Endothelial cell (in vitro differentiated cells): ENCODE data around the gene GNA12. TPM values are rescaled to one million over a fixed set of nuclear protein-coding genes. Genes with fewer than 3 reads are reported as not detected.

ENCODE experiments used
- DNase-seq: peaks from one replicate; pipeline ENCODE4 v3.0.0; 2021; ENCODE audit warnings: low spot score
- H3K27ac Mint-ChIP-seq: one replicate; pipeline ENCODE4 v1.8.0; 2021; ENCODE audit warnings: mixed read lengths, inconsistent platforms; ENCODE audit not compliant: unreplicated experiment
- H3K27me3 Mint-ChIP-seq: one replicate; pipeline ENCODE4 v1.8.0; 2021; ENCODE audit warnings: mild to moderate bottlenecking, moderate library complexity, mixed read lengths, inconsistent platforms; ENCODE audit not compliant: unreplicated experiment
- H3K36me3 Mint-ChIP-seq: one replicate; pipeline ENCODE4 v1.8.0; 2021; ENCODE audit warnings: mild to moderate bottlenecking, low read depth, mixed read lengths, inconsistent platforms; ENCODE audit not compliant: unreplicated experiment
- H3K4me1 Mint-ChIP-seq: one replicate; pipeline ENCODE4 v1.8.0; 2021; ENCODE audit warnings: mild to moderate bottlenecking, mixed read lengths, inconsistent platforms; ENCODE audit not compliant: unreplicated experiment
- H3K4me3 Mint-ChIP-seq: one replicate; pipeline ENCODE4 v1.8.0; 2021; ENCODE audit warnings: mild to moderate bottlenecking, mixed read lengths, inconsistent platforms; ENCODE audit not compliant: unreplicated experiment
- H3K9me3 Mint-ChIP-seq: one replicate; pipeline ENCODE4 v1.8.0; 2021; ENCODE audit warnings: mixed read lengths, inconsistent platforms; ENCODE audit not compliant: unreplicated experiment
- total RNA-seq: library from RNA; stranded (reverse); fragmentation: NEBNext Ultra II Directional; extraction: Animal tissue kit (Norgen Biotek cat#: 25700); gene quantifications from one replicate; pipeline ENCODE4 v1.2.1, GENCODE V29; 2021; ENCODE audit not compliant: unreplicated experiment
- TF ChIP-seq, protein P1 (sequence below): fragments of 200-600 bp; sonication (generic); IDR thresholded peaks from one replicate; pipeline ENCODE4 v1.5.0; 2021; ENCODE audit warnings: antibody characterized with exemption; ENCODE audit not compliant: unreplicated experiment

The GNA12 gene
- total RNA-seq, 1 donor from 2014 or later = 105 TPM

DNA sequence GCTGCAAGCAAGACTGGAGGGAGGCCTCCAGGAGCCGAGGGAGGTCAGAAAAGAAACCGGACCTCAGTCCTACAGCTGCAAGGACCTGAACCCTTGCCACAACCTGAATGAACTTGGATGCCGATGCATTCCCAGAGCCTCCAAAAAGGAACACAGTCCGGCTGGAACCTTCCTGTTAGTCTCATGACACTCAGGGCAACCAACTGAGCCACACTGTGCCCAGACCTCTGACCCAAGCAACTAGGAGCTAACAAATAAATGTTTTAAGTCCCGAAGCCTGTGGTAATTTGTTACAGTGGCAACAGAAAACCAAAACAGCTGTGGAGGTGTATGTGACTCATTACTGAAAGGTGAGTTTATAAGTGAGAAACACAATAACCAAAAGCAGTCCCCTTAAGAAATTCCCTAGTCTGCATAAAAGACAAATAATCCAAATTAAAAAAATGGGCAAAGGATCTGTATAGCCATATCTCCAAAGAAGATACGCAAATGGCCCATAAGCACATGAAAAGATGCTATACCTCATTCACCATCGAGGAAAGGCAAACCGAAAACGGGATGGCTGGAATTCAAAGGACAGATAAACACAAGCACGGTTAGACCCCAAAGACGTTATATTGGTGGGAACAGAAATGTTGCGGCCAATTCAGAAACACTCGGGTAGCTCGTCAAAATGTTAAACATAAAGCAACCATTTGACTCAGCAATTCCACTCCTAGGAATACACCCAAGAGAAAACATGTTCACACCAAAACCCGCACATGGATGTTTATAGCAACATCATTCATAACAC lies 24.8 kb downstream of the GNA12 start:
- no peak for DNase-seq
- peak overlapping the region; percentile 0 for H3K4me3 Mint-ChIP-seq
- H3K4me1 Mint-ChIP-seq = peaks cover 64% of the 10 kb centered on the region

DNA sequence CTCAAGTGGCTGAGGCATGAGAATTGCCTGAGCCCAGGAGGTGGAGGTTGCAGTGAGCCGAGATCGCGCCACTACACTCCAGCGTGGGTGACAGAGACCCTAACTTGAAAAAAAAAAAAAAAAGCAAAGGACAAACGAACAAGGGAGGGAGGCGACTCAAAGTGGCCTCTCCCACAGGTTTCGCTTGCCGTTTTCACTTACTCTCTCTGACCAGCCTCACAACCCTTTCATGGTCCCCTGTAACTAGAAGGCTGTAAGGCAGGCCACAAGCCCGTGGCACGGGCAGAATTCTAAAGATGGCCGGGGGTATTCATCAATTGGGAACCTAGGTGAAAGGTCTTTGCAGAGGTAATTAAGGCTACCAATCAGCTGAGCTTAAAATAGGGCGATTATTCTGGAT lies 25.5 kb downstream of the GNA12 start:
- TF ChIP-seq, protein P1, sequence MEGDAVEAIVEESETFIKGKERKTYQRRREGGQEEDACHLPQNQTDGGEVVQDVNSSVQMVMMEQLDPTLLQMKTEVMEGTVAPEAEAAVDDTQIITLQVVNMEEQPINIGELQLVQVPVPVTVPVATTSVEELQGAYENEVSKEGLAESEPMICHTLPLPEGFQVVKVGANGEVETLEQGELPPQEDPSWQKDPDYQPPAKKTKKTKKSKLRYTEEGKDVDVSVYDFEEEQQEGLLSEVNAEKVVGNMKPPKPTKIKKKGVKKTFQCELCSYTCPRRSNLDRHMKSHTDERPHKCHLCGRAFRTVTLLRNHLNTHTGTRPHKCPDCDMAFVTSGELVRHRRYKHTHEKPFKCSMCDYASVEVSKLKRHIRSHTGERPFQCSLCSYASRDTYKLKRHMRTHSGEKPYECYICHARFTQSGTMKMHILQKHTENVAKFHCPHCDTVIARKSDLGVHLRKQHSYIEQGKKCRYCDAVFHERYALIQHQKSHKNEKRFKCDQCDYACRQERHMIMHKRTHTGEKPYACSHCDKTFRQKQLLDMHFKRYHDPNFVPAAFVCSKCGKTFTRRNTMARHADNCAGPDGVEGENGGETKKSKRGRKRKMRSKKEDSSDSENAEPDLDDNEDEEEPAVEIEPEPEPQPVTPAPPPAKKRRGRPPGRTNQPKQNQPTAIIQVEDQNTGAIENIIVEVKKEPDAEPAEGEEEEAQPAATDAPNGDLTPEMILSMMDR = no peak
- Mint-ChIP-seq H3K9me3 (no peaks in the 10 kb centered on the region), H3K36me3 (peaks cover 26% of the 10 kb centered on the region), H3K27me3 (peaks cover 15% of the 10 kb centered on the region), H3K4me1 (peaks cover 63% of the 10 kb centered on the region), H3K4me3 (no peak overlapping the region), H3K27ac (no peak overlapping the region)
- no peak for DNase-seq

More for the DNA sequence above, 24.8 kb downstream of the GNA12 start:
- TF ChIP-seq, protein P1 = no peak
- Mint-ChIP-seq H3K9me3 (no peaks in the 10 kb centered on the region), H3K27me3 (peaks cover 15% of the 10 kb centered on the region), H3K27ac (peak overlapping the region; percentile 53), H3K36me3 (peaks cover 22% of the 10 kb centered on the region)

DNA sequence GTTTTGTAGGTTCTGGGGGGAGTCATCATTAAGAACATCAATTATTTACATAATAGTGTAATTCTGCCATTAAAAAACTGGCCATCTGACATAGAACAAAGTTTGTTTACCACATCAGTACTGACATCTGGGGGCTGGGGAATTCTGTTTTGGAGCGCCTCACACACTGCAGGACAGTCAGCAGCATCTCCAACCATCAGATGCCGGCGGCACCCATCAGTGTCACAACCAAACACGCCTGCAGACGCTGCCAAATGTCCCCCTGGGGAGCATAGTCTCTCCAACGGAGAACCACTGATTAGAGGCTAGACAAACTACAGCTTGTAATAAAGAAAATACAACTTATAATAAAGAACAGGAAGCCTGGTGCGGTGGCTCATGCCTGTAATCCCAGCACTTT lies 26.0 kb downstream of the GNA12 start:
- Mint-ChIP-seq H3K9me3 (no peaks in the 10 kb centered on the region), H3K36me3 (peaks cover 31% of the 10 kb centered on the region), H3K4me1 (peaks cover 63% of the 10 kb centered on the region), H3K4me3 (no peak overlapping the region), H3K27me3 (peaks cover 15% of the 10 kb centered on the region), H3K27ac (no peak overlapping the region)
- TF ChIP-seq, protein P1 = no peak
- no peak for DNase-seq

DNA sequence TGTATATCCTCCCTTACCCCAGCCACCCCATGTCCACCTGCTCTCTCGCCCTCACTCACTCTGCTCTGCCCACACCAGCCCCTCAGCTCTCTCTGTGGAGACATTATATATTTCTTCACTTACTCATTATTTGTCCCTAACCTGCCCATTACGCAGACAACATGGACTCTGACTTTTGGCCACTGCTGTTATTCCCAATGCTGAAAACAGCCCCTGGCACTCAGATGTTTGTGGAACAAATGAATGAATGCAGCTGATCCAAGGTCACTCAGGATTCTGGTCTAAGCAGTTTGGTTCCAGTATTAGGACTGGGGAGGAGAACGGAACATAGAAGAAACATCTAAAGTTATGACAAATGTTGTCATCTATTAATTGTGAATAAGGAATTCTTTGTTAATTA lies 26.7 kb downstream of the GNA12 start:
- Mint-ChIP-seq H3K4me3 (no peak overlapping the region), H3K27me3 (peaks cover 15% of the 10 kb centered on the region), H3K36me3 (peaks cover 31% of the 10 kb centered on the region), H3K27ac (peak overlapping the region; percentile 20), H3K4me1 (peaks cover 66% of the 10 kb centered on the region), H3K9me3 (no peaks in the 10 kb centered on the region)
- no peak for DNase-seq
- TF ChIP-seq, protein P1 = no peak

DNA sequence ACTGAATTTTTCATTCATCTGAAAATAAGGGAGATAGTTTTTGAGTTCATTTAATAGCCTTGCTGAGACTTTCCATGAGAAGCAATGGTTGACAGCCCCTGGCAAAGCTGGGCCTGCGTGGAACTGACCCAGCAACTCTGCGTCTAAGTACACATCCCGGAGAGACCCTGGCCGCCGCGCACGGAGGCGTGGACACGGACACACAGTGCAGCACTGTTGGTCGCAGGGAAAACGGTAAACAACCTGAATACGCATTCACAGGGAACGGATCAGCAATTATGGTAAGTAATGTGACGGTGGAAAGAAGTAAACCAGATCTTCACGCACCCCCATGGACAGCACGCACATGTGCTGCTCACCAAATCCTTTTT lies 28.2 kb downstream of the GNA12 start:
- Mint-ChIP-seq H3K4me1 (peaks cover 64% of the 10 kb centered on the region), H3K27me3 (peaks cover 15% of the 10 kb centered on the region), H3K27ac (no peak overlapping the region), H3K36me3 (peaks cover 27% of the 10 kb centered on the region), H3K9me3 (no peaks in the 10 kb centered on the region), H3K4me3 (peak overlapping the region; percentile 14)
- no peak for DNase-seq
- TF ChIP-seq, protein P1 = no peak
